NCI-H2107 treated with DMSO at 0.1 percent for 48 hours (cell line): ENCODE data around the gene TUG1.

ENCODE experiments used
- DNase-seq: peaks from one replicate; lab custom pipeline; 2025; ENCODE audit not compliant: unreplicated experiment; lab: John Stamatoyannopoulos, UW

Gene TUG1

DNA sequence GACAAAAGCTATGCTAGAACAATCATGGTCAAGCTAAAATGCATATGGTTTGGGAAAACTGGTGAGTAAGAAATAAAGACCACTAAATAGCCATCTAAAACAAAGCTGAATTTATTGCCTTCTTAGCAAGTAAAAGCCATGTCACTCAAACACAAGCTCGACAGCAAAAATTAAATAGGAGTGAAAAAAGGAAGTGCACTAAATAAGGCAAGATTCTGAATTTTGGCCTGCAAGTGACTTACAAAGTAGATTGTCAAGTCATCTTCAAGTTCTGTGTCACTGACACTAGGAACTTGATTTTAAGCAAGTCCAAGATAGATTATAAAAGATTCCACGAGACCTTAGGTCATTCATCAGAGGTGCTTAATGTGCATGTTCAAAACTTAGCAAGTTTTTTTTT lies 27.4 kb downstream of the TUG1 start:
- DNase-seq = no peak

DNA sequence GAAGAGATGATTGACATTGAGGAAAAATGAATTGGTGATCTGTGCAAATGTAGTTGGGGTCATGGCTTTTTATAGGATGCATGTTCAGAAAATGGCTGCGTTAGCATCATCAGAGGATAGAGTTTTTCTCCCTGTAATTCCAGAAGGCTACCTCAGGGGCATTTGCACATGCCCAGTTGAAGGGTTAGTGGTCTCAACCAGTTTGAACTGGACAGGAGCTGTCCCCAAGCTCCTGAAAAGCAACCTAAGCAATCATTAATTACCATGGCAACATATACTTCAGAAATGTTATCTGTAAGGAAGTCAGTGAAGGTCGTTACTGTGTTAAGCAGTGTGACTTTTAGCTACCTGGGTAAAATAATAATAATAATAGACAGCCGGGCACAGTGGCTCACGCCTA lies 29.3 kb downstream of the TUG1 start:
- DNase-seq = no peak

DNA sequence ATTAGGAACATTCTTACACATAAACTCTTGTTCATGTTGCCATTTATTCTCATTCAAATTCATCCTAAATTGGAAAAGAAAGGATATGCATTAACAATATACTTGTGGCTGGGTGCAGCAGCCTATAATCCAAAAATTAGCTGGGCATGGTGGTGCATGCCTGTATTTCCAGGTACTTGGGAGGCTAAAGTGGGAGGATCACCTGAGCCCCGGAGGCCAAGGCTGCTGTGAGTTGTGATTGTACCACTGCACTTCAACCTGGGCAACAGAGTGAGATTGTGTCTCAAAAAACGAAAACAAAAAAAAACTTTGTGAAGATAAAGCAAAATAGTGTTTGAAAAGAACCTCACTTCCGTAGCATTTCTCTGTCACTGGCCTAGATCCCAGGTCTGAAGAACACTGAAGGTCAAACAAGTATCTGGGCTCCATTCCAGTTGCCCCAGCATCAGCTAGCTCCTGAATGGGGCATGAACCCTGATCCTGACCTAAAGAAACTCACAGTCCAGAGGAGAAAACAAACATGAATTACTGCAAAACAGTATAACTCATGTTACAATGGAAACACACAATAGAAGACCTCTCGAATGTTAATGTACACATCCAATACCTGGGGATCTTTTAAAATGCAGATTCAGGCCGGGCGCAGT lies 32.2 kb downstream of the TUG1 start:
- DNase-seq = no peak

DNA sequence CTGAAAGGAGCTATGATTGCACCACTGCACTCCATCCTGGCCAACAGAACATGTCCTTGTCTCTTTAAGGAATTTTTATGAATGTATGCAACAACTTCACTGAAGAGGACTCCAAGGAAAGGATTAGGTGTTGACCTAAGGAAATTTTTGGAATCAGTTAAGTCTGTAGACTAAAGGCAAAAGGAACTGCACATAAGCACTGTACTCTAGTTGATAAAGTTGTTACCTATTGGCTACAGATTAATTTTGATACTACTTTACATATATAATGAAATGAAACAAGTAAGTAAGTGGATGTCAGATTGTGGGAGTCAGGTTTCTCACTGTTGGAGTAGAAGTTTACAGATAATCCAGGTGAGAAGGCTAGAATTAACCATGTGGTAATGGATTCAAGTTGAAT lies 36.5 kb downstream of the TUG1 start:
- no peak for DNase-seq

DNA sequence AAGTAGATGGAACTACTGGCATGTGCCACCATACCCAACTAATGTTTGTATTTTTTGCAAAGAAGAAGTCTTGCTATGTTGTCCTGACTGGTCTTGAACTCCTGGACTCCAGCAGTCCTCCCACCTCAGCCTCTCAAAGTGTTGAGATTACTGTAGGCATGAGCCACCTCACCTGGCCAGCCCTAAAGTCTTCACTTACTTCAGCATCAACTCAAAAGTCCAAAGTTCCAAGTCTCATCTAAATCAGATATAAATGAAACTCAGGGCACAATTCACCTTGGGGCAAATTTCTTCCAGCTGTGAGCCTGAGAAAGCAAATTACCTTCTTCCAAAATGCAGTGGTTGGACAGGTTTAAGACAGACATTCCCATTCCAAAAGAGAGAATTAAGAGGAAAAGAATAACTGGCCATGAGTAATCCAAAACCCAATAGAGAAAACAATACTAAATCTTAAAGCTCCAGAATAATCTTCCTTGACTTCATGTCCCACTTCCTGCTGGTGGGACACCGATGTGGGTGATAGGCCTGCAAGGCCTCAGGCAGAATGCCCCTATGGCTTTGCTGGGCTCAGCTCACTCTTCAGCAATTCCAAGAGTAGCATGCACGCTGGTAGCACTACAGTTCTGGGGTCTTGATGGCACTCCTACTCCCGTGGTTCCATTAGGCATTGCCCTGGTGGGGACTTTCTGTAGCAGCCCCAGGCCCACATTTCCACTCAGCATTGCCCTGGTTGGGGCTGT lies 50.3 kb downstream of the TUG1 start:
- no peak for DNase-seq

DNA sequence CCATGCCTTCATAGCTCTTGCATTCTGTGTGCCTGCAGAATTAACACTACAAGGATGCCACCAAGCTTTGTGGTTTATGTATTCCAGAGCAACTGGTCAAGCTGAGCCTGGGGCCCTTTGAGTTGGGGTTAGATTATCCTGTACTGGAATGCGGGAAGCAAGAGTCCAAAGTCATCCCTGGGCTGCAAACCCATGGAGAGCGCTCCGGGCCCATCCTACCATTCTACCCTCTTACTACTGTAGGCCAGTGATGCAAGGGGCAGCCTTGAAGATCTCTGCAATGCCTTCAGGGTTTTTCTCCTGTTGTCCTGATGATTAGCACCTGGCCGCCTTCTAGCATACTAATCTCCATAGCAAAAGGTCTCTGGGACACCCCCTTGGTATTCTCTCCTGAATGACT lies 51.3 kb downstream of the TUG1 start:
- DNase-seq = no peak

DNA sequence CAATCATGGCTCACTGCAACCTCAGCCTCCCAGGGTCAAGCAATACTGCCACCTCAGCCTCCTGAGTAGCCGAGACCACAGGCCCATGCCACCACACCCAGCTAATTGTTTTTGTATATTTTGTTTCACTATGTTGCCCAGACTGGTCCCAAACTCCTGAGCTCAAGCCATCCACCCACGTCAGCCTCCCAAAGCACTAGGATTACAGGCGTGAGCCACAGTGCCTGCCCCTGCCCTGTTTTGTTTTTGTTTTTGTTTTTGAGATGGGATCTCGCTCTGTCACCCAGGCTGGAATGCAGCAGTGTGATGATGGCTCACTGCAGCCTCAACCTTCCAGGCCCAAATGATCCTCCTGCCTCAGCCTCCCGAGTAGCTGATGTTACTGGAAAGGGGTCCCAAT lies 53.5 kb downstream of the TUG1 start:
- no peak for DNase-seq
